Measurements from ENCODE around the gene AKT2. TPM values are rescaled to one million over a fixed set of nuclear protein-coding genes. Genes with fewer than 3 reads are reported as not detected.
A peak's percentile ranks its signal among the peaks of the same experiment; 100 is the strongest.
"Not testable (repeated sequence)": the region's sequence is repeated elsewhere in the genome, so short reads cannot be mapped to it uniquely, and the experiment has no call there.

Gene AKT2
- total RNA-seq, 1 experiment from 2014 or later = 53.8 TPM

DNA sequence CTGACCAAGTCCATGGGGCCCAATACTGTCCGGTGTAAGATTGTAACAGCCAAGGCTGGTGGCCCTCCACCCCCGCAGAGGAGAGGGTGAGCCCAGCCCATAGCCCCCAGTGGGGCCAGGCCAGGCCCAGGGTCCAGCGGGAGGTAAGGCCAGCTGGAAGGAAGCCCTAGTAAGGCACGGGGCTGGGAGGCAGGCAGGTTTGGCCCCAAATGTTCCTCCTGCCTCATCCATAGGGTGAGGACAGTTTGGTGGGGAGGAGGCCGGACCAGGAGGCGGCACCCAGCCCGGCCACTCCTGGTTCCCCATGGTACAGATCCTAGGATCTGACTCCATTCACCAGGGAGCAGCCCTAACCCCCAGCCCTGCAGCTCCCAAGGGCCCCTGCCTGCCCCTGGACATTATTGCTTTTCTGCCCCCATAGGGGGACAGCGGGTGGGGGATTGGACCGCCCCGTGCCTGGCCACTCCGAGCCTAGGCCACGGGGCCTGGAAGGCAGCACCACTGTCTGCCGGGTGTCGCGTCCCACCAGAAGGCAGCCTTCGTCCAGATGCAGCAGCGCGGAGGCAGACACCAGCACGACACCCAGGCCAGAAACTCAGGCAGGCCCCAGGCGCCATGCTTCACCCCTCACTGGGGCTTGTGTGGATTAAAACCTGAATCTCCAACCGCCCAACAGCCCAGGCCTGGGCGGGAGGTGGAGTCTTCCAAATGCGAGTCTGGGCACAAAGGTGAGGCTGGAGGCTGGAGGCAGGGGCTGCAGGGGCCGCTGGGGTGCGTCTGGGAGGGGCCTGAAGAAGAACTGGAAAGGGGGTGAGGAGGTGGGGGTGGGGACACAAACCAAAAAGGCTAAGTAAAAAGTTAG lies 52.0 kb downstream of the AKT2 start:
- in situ Hi-C loops (cut with HindIII; ENCODE audit: low pct_unique_long_range_greater_than_20kb, low sequenced_read_pairs) = no loop called here

GRCh38 chr19:40232479-40232878 lies 52.7 kb downstream of the AKT2 start:
- DNase-seq (ENCODE audit: low read depth, low spot score) = no peak
- in situ Hi-C loops (cut with HindIII; ENCODE audit: low pct_unique_long_range_greater_than_20kb, low sequenced_read_pairs) = no loop called here

More for the DNA sequence above, 52.0 kb downstream of the AKT2 start:
- no peak for DNase-seq (ENCODE audit: low read depth, low spot score)

DNA sequence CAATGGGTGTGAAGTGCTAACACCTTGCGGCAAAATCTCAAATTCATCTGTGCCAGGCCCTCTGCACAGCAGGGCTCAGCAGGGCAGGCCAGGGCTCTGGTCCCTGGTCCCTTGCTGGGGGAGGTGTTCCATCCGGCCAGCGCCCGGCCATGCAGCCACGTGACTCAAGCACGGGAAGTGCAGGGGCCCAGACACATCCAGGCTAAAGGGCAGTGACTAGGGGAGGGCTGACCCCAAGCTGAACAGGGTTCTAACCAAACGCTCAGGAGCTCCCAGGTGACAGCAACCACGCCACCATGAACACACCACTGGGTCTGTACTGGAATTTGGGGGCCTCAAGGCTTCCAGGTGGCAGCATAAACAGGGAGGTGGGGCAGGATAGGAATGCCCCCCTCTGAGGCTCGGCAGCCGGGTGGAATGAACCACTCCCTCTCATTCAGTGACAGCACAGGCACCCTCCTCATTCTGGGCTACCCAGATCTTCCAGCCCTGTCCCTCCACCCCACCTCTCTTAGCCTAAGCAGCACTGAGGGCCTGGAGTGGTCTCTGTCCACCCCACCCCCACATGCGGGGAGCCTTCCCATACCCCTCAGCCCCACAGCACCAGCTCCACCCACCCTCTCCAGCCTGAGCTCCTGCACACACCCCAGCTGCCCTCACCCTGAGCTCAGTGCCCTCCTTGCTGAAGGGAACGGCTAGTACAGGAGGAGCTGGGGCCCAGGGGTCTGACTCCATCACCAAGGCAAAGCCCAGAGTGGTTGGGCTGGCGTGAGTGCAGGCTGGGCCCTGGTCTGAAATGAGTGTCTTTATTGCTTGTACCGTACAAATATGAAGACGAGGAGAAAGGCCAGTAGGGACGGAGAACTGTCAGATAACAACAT lies 53.4 kb downstream of the AKT2 start:
- peak; percentile 41 for DNase-seq (ENCODE audit: low read depth, low spot score)
- in situ Hi-C loops (cut with HindIII; ENCODE audit: low pct_unique_long_range_greater_than_20kb, low sequenced_read_pairs) = no loop called here

DNA sequence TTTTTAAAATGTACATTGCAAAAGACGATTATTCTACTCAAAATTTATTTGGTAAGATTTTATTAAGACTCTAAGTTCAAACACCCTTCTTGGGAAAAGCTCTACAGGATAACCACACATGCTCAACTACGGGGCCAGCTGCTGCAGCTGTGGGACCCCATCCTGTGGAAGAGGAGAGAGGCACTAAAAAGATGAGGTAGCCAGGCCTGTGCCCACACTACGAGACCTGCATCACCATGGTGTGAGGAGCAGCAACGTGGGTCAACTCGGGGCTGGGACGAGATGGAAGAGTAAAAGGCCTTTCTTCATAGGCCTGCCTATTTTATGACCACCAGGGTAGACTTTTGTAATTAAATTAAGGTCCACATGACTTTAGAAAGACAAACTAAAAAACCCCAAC lies 54.1 kb downstream of the AKT2 start:
- in situ Hi-C loops (cut with HindIII; ENCODE audit: low pct_unique_long_range_greater_than_20kb, low sequenced_read_pairs) = no loop called here

DNA sequence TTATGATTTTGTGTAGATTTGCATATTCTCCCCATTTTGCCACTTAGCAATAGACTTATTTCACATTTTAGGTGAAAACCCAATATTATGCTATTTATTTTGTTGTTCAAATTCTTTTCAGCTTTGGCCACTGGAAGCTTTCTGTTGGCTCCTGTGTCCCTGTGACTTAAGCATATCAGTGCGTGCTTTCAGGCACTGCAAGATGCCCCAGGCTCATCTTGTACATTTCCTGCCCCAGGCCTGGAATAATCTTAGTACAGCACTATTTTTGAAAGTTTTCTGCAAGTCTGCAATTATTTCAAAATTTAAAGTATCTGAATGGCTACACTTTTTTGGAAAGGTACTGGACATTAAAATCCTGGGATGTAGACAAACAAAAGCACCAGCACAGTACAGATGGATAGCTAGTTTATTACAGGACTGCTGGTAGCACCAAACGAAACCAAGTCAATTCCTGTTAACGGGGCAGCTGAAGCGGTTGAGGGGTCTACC lies 55.2 kb downstream of the AKT2 start:
- DNase-seq (ENCODE audit: low read depth, low spot score) = no peak
- in situ Hi-C loops (cut with HindIII; ENCODE audit: low pct_unique_long_range_greater_than_20kb, low sequenced_read_pairs) = no loop called here

More for the DNA sequence above, 54.1 kb downstream of the AKT2 start:
- DNase-seq (ENCODE audit: low read depth, low spot score) = no peak

DNA sequence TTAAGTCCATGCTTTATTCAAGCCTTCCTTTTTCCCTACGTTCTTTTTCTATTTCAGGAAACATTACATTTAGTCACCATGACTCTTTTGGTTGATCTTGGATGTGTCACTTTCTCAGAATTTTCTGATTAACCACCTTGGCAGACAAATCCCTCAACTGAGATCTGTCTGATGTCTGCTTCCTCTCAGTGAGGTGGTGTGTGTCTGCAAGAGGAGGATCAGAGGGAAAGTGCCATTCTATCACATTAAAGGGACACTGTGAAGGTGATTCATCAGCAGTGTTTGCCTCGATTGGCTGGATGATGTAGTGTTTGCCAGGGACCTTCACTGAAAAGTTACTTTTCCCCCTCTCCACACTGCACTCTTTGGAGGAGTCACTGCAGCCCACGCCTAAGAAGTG lies 55.7 kb downstream of the AKT2 start:
- DNase-seq (ENCODE audit: low read depth, low spot score) = no peak
- in situ Hi-C loops (cut with HindIII; ENCODE audit: low pct_unique_long_range_greater_than_20kb, low sequenced_read_pairs) = no loop called here

DNA sequence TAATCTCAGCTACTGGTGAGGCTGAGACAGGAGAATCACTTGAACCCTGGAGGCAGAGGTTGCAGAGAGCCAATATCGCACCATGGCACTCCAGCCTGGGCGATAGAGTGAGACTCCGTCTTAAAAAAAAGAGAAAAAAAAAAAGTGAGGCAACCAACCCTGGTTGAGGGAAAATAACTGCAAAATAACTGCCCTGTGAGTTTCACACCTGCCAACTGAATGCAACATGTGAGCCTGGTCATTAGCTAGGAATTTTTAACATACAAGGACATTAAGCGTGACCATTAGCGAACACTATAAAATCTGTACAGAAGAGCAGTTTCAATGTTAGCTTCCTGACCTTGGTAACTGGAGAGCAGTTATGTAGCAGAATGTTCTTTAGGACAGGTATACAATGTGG lies 56.3 kb downstream of the AKT2 start:
- DNase-seq (ENCODE audit: low read depth, low spot score) = no peak
- in situ Hi-C loops (cut with HindIII; ENCODE audit: low pct_unique_long_range_greater_than_20kb, low sequenced_read_pairs) = no loop called here

DNA sequence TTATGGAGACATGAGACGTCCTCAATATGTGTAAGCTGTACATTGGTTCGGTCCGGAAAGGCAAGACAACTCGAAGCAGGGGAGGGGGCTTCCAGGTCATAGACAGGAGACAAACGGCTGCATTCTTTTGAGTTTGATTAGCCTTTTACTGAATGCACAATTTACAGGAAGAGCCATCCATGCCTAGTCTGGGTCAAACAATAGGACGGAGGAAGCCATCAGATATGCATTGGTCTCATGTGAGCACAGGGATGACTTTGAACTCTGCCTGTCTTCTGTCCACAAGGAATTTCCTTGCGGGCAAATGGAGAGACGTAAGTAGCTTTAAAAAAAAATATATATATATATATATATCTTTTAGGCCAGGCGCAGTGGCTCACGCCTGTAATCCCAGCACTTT lies 56.8 kb downstream of the AKT2 start:
- in situ Hi-C loops (cut with HindIII; ENCODE audit: low pct_unique_long_range_greater_than_20kb, low sequenced_read_pairs) = no loop called here

DNA sequence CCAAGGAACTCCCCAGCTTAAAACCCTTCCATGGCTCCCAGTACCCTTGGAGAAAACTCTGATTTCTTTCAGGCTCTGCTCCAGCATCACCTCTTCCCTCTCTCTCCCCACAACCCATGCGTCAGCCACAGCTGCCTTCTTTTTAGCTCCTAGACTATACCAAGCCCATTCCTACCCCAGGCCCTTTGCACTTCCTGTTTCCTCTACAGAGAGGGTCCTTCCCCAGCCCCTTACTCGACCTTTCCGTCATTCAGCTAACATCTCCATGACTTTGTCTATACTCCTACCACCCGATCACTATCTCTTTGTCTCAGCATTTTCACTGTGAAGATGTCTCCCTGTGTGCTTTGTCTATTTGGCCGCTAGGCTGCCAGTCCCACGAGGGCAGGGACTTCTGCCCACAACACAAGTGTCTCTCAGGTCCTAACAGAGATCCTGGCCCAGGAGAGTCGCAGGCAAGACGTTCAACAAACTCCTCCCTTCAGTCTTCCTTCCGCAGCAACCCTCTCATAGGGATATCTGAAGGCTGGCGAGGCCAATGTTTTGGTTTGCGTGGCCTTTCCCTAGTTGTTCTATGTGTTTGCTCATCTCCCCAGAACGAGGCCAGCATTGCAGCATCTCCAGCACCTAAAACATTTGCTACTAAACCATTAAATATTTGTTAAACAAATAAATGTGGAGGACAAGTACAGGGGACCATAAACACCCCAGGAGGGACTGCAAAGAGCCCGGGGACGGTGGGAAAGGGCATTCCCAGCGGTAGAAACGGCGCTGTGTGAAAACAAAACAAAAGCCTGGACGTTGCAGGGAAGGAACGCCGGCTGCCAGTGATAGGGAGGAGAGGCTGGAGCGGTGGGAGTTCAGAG lies 59.5 kb downstream of the AKT2 start:
- in situ Hi-C loops (cut with HindIII; ENCODE audit: low pct_unique_long_range_greater_than_20kb, low sequenced_read_pairs) = no loop called here

More for the DNA sequence above, 56.8 kb downstream of the AKT2 start:
- peak; percentile 57 for DNase-seq (ENCODE audit: low read depth, low spot score)

DNA sequence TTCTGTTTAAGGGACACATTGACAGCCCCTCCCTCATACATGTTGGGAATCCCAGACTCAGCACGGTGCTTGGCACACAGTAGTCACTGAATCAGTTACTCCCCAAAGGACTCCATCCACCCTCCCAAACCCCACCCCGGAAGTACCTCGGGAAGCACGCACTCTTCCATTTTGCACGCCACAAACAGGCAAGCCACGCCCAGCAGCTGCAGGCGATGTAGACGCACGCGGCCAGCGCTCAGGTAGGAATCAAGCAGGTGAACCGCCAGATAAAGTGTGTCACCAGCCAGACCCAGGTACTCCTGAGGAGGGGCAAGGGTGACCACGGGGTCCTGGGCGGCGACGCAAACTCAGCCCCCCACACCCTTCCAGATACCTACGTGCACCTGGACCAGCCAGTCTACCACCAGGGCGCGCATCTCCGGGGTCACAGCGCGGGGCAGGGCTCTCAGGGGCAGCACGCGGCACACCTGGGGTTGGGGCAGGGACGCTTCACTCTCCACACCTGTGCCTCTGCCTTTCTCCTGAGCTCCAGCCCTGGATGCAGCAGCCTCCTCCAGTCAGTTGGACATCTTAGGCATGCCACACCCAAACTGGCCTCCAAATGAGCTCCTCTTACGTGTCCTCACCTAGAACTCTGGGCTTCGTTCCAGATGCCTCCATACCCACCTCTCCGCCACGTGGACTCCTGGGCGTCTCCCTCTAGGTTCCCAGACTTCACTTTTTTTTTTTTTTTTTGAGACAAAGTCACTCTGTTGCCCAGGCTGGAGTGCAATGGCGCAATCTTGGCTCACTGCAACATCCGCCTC lies 60.6 kb downstream of the AKT2 start:
- DNase-seq (ENCODE audit: low read depth, low spot score) = no peak
- in situ Hi-C loops (cut with HindIII; ENCODE audit: low pct_unique_long_range_greater_than_20kb, low sequenced_read_pairs) = no loop called here

More for the DNA sequence above, 59.5 kb downstream of the AKT2 start:
- no peak for DNase-seq (ENCODE audit: low read depth, low spot score)

- in situ Hi-C loops (cut with HindIII; ENCODE audit: low pct_unique_long_range_greater_than_20kb, low sequenced_read_pairs) = no loop called here
- no peak for DNase-seq (ENCODE audit: low read depth, low spot score)
Measured at GRCh38 chr19:40223135-40223822, 61.9 kb downstream of the AKT2 start.

DNA sequence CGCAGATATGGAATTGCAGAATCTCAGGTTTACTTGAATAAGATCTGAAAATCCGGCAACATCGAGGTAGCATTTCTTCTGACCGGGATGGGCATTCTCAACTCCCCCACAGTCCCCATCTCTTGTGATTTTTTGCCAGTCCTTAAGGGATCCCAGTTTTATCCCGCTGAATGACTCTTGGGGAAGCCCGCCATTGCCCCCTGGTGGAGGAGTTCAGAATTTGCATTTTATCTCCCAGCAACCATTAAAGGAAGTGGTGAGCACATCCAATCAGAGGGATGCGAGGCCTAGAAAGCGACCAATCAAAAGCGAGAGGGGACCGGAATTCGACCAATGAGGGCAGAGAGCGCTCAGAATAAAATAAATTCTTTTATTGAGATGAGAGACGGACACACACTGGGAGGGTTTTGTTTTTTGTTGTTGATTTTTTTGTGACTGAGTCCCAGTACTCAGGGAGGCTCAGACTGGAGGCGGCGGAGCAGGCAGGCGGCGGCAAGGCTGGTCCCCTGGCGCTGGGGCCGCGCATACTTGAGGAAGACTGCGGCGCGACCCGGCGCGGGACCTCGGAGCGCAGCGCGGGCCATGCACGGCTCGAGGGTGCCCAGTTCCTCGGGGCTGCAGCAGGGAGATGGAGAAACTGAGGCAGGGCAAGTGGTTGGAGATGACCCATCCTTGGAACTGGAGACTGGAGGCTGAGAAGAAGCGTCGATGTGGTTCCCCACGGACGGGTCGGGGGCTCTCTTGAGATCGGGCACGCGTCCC lies 63.1 kb downstream of the AKT2 start:
- peak; percentile 96 for DNase-seq (ENCODE audit: low read depth, low spot score)
- in situ Hi-C loops (cut with HindIII; ENCODE audit: low pct_unique_long_range_greater_than_20kb, low sequenced_read_pairs) = no loop called here

DNA sequence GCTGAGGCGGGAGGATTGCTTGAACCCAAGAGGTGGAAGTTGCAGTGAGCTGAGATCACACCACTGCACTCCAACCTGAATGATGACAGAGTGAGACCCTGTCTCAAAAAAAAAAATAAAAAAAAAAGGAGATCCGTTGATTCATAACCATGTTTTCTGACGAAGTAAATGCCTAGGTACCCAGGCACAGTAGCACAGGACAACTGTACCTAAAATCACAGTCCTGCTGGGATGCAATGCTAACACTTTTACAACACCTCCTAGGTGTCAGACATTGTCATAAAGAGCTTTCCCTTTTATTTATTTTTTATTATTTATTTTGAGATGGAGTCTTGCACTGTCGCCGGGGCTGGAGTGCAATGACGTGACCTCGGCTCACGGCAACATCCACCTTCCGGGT lies 64.5 kb downstream of the AKT2 start:
- no peak for DNase-seq (ENCODE audit: low read depth, low spot score)
- in situ Hi-C loops (cut with HindIII; ENCODE audit: low pct_unique_long_range_greater_than_20kb, low sequenced_read_pairs) = no loop called here

DNA sequence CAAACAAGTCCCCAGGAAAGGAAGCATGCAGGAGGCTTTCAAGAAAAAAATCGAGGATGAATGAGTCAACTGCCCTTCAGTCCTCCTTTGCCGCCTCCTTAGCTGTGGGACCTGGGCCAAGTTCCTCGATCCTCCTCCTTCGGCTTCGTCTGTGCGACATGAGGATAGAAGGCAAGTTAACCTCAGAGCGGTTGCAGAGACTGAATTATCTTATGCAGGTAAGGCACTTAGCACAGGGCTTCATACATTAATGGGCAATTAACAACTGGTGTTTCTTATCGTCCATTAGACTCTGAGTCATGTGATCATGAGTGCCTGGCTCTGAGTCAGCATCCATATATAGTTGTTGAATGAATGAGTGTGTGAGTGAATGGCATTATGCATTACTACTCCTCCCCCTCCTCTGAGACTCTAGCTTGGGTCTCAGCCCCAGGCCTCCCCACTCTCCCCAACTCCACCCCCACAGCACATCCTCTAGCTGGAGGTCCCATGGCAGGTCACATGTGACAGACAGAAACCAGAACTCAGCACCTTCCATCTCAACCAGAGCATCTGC lies 65.3 kb downstream of the AKT2 start:
- peak; percentile 85 for DNase-seq (ENCODE audit: low read depth, low spot score)
- in situ Hi-C loops (cut with HindIII; ENCODE audit: low pct_unique_long_range_greater_than_20kb, low sequenced_read_pairs) = no loop called here

GRCh38 chr19:40219029-40219428 lies 66.1 kb downstream of the AKT2 start:
- not testable (repeated sequence) for DNase-seq (ENCODE audit: low read depth, low spot score)

More at GRCh38 chr19:40219029-40219428, 66.1 kb downstream of the AKT2 start:
- in situ Hi-C loops (cut with HindIII; ENCODE audit: low pct_unique_long_range_greater_than_20kb, low sequenced_read_pairs) = not testable (repeated sequence)
